Activated T-cell treated with anti-CD3 and anti-CD28 coated beads for 24 hours (primary cell): ENCODE data around the gene AFF4.
"Not testable (repeated sequence)": the region's sequence is repeated elsewhere in the genome, so short reads cannot be mapped to it uniquely, and the experiment has no call there.

Experiments used
- DNase-seq: peaks from one replicate; pipeline ENCODE4 v3.0.0-alpha.2; 2020; ENCODE audit warnings: low read depth

Gene AFF4

DNA sequence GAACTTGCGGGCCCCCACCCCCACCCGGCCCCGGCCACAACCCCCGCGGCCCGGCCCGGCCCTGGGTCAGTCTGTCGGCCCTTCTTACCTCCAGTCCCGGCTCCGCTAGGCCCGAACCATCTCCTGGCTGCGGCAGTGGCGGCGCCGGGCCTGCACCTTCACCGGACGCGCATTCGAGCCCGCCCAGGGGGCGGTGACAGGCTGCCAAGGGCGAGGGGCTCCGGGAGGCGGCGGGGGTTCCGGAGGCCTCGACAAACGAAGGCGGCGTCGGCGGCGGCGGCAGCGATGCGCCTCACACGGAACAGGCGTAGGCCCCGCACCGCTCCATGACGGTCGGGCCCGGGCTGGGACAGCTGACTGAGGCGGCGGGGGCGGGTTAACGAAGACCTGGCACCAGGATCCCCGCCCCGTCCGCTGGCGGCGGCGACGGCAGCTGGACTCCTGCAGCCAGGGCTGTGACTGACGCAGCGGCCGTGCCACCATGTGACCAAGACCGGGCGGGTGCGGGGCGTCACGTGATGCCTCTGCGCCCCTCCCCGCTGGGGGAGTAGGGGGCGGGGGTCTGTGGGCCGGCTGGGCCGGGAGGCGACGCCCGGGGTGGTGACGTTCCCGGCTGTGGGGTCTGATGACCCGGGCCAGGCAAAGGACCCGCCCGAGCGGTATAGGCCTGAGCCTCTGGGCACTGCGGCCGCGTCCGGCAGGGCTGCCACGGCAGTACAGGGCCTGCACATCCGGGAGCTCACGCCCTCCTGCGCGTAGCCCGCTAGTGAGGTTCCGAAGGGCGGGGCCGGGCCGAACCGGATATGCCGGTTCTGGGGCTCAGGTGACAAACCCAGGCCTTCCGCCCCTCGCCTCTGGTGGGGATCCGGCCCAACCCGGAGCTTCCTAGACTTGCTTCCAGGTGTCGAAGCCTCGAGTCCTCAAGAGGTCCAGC lies at the start of gene AFF4:
Gene AFF4 (minus strand): TSS at position 464 of the 934 bp plus-strand sequence. CDS start 26,445 bp downstream, outside the sequence.
- DNase-seq: peak; percentile 76

DNA sequence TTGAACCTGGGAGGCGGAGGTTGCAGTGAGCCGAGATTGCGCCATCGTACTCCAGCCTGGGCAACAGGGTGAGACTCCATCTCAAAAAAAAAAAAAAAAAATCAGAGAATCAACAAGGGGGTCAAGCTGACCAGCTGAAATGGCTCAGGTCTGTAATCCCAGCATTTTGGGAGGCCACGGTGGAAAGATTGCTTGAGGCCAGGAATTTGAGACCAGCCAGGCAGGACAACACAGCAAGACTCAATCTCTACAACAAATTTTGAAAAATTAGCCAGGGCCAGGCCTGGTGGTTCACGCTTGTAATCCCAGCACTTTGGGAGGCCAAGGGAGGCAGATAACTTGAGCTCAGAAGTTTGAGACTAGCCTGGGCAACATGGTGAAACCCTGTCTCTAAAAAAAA lies 45.0 kb upstream of the AFF4 start:
- DNase-seq: not testable (repeated sequence)

GRCh38 chr5:133006653-133007052 lies 43.2 kb upstream of the AFF4 start:
- no peak for DNase-seq

DNA sequence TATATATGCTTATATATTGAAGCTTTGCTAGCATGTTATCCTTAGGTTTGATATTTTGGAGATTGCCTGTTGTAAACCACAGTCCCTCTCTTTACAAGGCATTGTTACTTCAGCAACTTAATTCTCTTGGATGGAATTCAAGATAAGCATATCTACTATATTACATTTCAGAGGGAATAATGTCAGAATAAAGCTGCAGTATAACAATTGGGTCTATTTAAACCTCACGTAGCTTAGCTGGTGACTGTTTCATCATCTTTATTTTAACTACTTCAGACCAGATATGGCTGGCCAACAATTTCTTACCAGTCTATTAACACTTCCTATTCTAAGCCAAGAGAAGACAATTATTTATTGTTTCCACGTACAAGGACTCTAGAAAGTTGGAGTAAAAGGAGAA lies 35.8 kb upstream of the AFF4 start:
- DNase-seq: no peak

- DNase-seq: no peak
These were observed 35.1 kb upstream of the AFF4 start for GRCh38 chr5:132998556-132998955.

DNA sequence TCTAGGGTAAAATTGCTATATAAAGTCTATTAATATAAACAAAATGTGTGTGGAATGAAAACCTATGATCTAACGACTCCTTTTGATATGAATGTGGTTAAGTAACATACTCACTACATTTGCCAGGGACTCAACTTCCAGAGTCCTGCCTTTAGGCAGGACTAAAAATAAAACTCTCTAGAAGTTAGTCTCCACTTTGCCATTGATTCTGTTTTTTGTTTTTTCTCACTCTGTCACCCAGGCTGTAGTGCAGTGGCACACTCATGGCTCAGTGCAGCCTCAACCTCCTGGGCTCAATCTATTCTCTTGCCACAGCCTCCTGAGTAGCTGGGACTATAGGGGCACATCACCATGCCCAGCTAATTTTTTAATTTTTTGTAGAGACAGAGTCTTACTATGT lies 32.9 kb upstream of the AFF4 start:
- DNase-seq: no peak

GRCh38 chr5:132987531-132988408 lies 24.3 kb upstream of the AFF4 start:
- DNase-seq: no peak

- DNase-seq: not testable (repeated sequence)
These were observed 19.5 kb upstream of the AFF4 start for GRCh38 chr5:132982971-132983370.

- DNase-seq: no peak
These were observed 17.9 kb upstream of the AFF4 start for GRCh38 chr5:132981288-132981687.

DNA sequence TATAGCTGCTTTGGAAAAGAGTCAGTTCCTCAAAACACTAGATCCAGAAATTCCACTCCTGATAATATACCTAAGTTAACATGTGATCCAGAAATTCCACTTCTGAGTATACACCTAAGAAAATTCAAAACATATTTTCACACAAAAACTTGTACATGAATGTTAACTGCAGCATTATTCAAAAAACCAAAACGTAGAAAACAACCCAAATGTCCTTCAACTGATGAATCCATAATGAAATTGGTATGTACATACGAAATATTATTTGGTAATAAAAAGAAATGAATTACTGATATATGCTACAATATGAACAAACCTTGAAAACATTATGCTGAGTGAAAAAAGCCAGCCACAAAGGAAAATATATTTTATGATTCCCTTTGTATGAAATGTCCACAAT lies 16.5 kb upstream of the AFF4 start:
- DNase-seq: no peak

- no peak for DNase-seq
These were observed 16.0 kb upstream of the AFF4 start for GRCh38 chr5:132979367-132979940.

DNA sequence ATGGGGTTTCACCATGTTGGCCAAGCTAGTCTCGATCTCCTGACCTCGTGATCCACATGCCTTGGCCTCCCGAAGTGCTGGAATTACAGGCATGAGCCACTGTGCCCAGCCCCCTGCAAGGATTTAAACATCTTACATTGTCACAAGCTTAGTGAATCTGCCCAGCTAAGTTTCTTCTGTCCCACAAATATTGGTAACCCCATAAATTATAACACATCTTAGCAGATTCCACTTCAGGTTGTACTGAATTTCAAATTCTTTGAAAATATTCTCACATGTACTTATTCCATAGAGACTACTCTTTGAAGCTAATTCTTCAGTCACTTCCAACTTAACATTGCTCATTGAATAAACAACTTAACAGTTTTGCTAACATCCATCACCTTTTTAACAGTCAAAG lies 13.4 kb upstream of the AFF4 start:
- no peak for DNase-seq

DNA sequence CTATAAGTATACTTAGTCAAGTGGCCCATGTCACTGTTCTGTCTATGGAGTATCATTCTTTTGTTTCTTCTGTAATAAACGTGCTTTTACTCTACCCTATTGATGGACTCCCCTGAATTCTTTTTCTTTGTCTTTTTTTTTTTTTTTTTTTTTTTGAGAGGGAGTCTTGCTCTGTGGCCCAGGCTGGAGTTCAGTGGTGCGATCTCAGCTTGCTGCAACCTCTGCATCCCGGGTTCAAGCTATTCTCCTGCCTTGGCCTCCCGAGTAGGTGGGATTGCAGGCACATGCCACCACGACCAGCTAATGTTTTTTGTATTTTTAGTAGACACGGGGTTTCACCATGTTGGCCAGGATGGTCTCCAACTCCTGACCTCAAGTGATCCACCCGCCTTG lies 9.0 kb upstream of the AFF4 start:
- not testable (repeated sequence) for DNase-seq

DNA sequence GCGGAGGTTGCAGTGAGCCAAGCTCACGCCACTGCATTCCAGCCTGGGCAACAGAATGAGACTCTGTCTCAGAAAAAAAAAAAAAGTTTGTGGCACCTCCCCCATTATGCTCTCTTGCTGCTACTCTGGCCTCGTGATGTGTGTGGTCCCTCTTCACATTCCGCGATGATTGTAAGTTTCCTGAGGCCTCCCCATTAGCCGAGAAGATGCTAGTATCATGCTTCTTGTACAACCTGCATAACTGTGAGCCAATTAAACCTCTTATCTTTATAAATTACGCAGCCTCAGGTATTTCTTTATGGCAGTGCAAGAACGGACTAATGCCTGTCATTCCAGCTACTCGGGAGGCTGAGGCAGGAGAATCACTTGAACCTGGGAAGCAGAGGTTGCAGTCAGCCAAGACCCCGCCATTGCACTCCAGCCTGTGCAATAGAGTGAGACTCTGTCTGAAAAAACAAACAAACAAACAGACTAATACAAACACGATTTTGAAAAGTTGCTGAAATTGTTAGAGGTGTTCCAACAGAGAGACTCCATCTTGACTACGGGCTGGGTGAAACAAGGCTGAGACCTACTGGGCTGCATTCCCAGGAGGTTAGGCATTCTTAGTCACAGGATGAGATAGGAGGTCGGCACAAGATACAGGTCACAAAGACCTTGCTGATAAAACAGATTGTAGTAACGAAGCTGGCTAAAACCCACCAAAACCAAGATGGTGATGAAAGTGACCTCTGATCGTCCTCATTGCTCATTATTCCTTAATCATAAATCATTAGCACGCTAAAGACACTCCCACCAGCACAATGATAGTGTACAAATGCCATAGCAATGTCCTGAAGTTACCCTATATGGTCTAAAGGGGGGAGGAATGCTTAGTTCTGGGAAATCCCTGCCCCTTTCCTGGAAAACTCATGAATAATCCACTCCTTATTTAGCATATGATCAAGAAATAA lies 8.3 kb upstream of the AFF4 start:
- DNase-seq: no peak

DNA sequence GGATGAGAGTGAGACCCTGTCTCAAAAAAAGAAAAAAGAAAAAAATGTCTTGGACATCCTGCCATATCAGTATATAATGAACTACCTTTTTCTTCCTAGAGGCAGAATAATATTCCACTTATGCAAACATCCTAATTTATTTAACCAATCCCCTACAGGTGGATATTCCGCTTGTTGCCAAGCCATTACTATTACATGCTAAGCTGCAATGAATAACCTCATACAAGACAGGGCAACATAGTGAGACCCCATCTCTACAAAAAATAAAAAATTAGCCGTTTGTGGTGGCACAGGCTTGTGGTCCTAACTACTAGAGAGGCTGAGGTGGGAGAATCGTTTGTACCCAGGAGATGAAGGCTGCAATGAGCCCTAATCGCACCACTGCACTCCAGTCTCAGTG lies 1.7 kb upstream of the AFF4 start:
- no peak for DNase-seq

GRCh38 chr5:132962429-132963021 lies 909 bp downstream of the AFF4 start:
- DNase-seq: no peak

- DNase-seq: no peak
These were observed 1.5 kb downstream of the AFF4 start for GRCh38 chr5:132961887-132962286.

DNA sequence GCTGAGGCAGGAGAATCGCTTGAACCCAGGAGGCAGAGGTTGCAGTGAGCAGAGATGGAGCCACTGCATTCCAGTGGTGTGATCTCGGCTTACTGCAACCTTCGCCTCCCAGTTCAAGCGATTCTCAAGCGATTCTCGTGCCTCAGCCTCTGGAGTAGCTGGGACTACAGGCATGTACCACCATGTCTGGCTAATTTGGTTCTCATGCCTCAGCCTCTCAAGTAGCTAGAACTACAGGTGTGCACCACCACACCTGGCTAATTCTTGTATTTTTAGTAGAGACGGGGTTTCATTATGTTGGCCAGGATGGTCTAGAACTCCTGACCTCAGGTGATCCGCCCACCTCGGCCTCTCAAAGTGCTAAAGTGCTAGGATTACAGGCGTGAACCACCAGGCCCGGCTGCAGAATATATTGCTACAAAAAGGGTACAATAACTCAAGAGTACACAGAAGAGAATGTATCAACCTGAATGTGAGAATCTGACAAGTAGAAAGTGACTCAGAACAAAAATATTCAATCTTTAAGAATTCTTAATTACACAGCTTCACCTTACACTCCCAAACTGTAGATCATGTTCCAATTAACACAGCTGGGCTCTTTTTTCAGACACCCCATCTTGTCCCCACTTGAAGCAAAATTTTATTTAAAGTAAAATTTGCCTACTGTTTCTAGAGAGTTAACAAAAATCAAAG lies 2.2 kb downstream of the AFF4 start:
- not testable (repeated sequence) for DNase-seq

DNA sequence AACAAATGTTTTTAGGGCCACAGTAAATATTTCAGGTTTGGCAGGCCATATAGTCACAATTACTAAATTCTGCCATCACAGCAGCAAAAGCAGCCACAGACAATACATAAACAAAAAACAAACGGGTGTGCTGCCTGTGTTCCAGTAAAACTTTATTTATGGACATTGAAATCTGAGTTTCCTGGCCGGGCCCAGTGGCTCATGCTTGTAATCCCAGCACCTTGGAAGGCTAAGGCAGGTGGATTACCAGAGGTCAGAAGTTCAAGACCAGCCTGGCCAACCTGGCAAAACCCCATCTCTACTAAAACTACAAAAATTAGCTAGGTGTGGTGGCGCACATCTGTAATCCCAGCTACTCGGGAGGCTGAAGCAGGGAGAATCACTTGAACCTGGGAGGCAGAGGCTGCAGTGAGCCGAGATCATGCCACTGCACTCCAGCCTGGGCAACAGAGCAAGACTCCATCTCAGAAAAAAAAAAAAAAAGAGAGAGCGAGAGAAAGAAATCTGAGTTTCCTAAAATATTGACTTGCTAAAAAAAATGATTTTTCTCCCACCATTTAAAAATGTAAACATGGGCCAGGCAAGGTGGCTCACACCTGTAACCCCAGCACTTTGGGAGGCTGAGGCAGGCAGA lies 7.2 kb downstream of the AFF4 start:
- not testable (repeated sequence) for DNase-seq

DNA sequence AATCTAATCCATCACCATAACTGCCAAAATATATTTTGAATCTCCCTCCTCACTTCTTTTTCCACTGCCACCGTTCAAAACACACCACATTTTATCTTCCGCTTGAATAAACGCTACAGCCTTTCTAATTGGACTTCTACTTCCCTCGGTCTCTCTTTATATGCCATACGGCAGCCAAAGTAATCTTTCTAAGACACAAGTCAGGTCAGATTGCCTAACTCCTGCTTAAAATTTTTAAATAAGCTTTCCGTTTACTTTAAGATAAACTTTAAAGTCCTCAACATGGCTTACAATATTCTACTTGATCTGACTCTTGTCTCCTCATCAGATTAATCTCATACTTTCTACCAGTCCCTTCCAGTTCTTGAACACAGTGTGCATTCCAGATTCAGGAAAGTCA lies 9.7 kb downstream of the AFF4 start:
- no peak for DNase-seq
